GM23338 (cell line): Measurements from ENCODE around the gene CEP72. TPM values are rescaled to one million over a fixed set of nuclear protein-coding genes. Genes with fewer than 3 reads are reported as not detected.

ENCODE experiments used
- ATAC-seq: fragments of 200-7000 bp; cut with Tn5 transposase; 3 replicates; pipeline ENCODE4 v1.9.1; 2020
- DNase-seq: peaks from one replicate; pipeline ENCODE4 v3.0.0-alpha.2; 2015; ENCODE audit warnings: low spot score
- H2AFZ ChIP-seq: fragments of 200-600 bp; sonication (generic); 2 replicates; pipeline ENCODE4 v1.8.0; 2016; ENCODE audit warnings: antibody characterized with exemption, mild to moderate bottlenecking, moderate library complexity
- H3F3A ChIP-seq: fragments of 200-600 bp; sonication (generic); replicated peaks from 2 replicates; pipeline ENCODE4 v1.8.0; 2017; ENCODE audit warnings: antibody characterized with exemption, mixed run types, low read depth
- H3K27ac ChIP-seq: fragments of 200-600 bp; sonication (generic); 2 replicates; pipeline ENCODE4 v1.6.1; 2016; ENCODE audit warnings: low read depth
- H3K27me3 ChIP-seq: fragments of 200-600 bp; sonication (generic); 2 replicates; pipeline ENCODE4 v1.8.0; 2016; ENCODE audit warnings: mild to moderate bottlenecking, mixed run types, moderate library complexity; ENCODE audit not compliant: insufficient read depth
- H3K36me3 ChIP-seq: fragments of 200-600 bp; sonication (generic); 2 replicates; pipeline ENCODE4 v1.8.0; 2016; ENCODE audit warnings: mild to moderate bottlenecking; ENCODE audit not compliant: insufficient read depth
- H3K4me1 ChIP-seq: fragments of 200-600 bp; sonication (generic); 2 replicates; pipeline ENCODE4 v1.8.0; 2016; ENCODE audit warnings: mild to moderate bottlenecking, moderate library complexity; ENCODE audit not compliant: insufficient read depth
- H3K4me2 ChIP-seq: fragments of 200-600 bp; sonication (generic); 2 replicates; pipeline ENCODE4 v1.7.1; 2017; ENCODE audit warnings: mixed run types
- H3K4me3 ChIP-seq: fragments of 200-600 bp; sonication (generic); 2 replicates; pipeline ENCODE4 v1.6.1; 2016; ENCODE audit warnings: mixed run types
- H3K79me2 ChIP-seq: fragments of 200-600 bp; sonication (generic); replicated peaks from 2 replicates; pipeline ENCODE4 v1.8.0; 2017; ENCODE audit warnings: mild to moderate bottlenecking; ENCODE audit not compliant: insufficient read depth
- H3K9me2 ChIP-seq: fragments of 200-600 bp; sonication (generic); 2 replicates; pipeline ENCODE4 v1.8.0; 2017; ENCODE audit not compliant: insufficient read depth
- H4K20me1 ChIP-seq: fragments of 200-600 bp; sonication (generic); replicated peaks from 2 replicates; pipeline ENCODE4 v1.8.0; 2017; ENCODE audit warnings: mild to moderate bottlenecking; ENCODE audit not compliant: insufficient read depth
- H3K27ac Mint-ChIP-seq: 2 replicates; pipeline ENCODE4 v1.8.0; 2020; ENCODE audit warnings: inconsistent platforms, mild to moderate bottlenecking, moderate library complexity, mixed read lengths
- H3K27me3 Mint-ChIP-seq: 3 replicates; pipeline ENCODE4 v1.8.0; 2022; ENCODE audit warnings: low read depth, mild to moderate bottlenecking, moderate library complexity, mixed read lengths, inconsistent platforms; ENCODE audit not compliant: insufficient read depth, poor library complexity
- H3K36me3 Mint-ChIP-seq: 3 replicates; pipeline ENCODE4 v1.8.0; 2021; ENCODE audit warnings: low read depth, mild to moderate bottlenecking, inconsistent platforms, moderate library complexity, mixed read lengths
- H3K4me1 Mint-ChIP-seq: 3 replicates; pipeline ENCODE4 v1.8.0; 2020; ENCODE audit warnings: mild to moderate bottlenecking, inconsistent platforms, mixed read lengths
- H3K4me3 Mint-ChIP-seq: 3 replicates; pipeline ENCODE4 v1.8.0; 2021; ENCODE audit warnings: moderate library complexity, mild to moderate bottlenecking, inconsistent platforms, mixed read lengths
- H3K9me3 Mint-ChIP-seq: 3 replicates; pipeline ENCODE4 v1.8.0; 2020; ENCODE audit warnings: moderate library complexity, mild to moderate bottlenecking, inconsistent platforms, mixed read lengths
- CREB1 ChIP-seq: fragments of 250-450 bp; sonication (Bioruptor Pico); IDR thresholded peaks from 2 replicates; pipeline ENCODE4 v1.5.0; 2020; ENCODE audit warnings: low read depth, mild to moderate bottlenecking, moderate library complexity
- EZH2 ChIP-seq: fragments of 200-600 bp; sonication (generic); IDR thresholded peaks from one replicate; pipeline ENCODE4 v1.8.0; 2017; ENCODE audit warnings: antibody characterized with exemption, mild to moderate bottlenecking, low read depth; ENCODE audit not compliant: unreplicated experiment
- EZH2phosphoT487 ChIP-seq: fragments of 200-600 bp; sonication (generic); IDR thresholded peaks from one replicate; pipeline ENCODE4 v1.8.1; 2018; ENCODE audit warnings: antibody characterized with exemption; ENCODE audit not compliant: unreplicated experiment
- JUNB ChIP-seq: IDR thresholded peaks from one replicate; pipeline ENCODE4 v1.6.1; 2016; ENCODE audit warnings: antibody characterized with exemption; ENCODE audit not compliant: unreplicated experiment
- NANOG ChIP-seq: IDR thresholded peaks from 2 replicates; pipeline ENCODE4 v1.6.1; 2016; ENCODE audit warnings: antibody characterized with exemption, borderline replicate concordance
- POLR2AphosphoS5 ChIP-seq: IDR thresholded peaks from 2 replicates; pipeline ENCODE4 v1.6.1; 2016; ENCODE audit warnings: antibody characterized with exemption, low read depth
- STAT1 ChIP-seq: IDR thresholded peaks from one replicate; pipeline ENCODE4 v1.6.1; 2016; ENCODE audit warnings: antibody characterized with exemption; ENCODE audit not compliant: unreplicated experiment
- ZNF114 ChIP-seq: fragments of 250-450 bp; sonication (Bioruptor Pico); IDR thresholded peaks from 2 replicates; pipeline ENCODE4 v1.5.0; 2020; ENCODE audit warnings: mild to moderate bottlenecking, moderate library complexity
- ZNF331 ChIP-seq: fragments of 250-450 bp; sonication (Bioruptor Pico); IDR thresholded peaks from 2 replicates; pipeline ENCODE4 v1.5.0; 2020; ENCODE audit warnings: low read depth, mild to moderate bottlenecking, moderate library complexity
- polyA plus RNA-seq: library from polyadenylated mRNA; unstranded; fragments of >200 nt; fragmentation: Nextera tagmentation; extraction: Ambion mirVana; gene quantifications from 2 replicates; pipeline ENCODE4 v1.2.1, GENCODE V29; 2016
- total RNA-seq: library from RNA; depleted of rRNA; stranded (reverse); fragments of >200 nt; shearing (Covaris generic); gene quantifications from 2 replicates; pipeline ENCODE4 v1.2.3, GENCODE V29; 2014
- TF ChIP-seq, protein P1 (sequence below): fragments of 250-450 bp; sonication (Bioruptor Pico); IDR thresholded peaks from 2 replicates; pipeline ENCODE4 v1.5.0; 2020; ENCODE audit warnings: mild to moderate bottlenecking, moderate library complexity
- TF ChIP-seq, protein P2 (sequence below): IDR thresholded peaks from one replicate; pipeline ENCODE4 v1.6.1; 2018; ENCODE audit warnings: antibody characterized with exemption; ENCODE audit not compliant: unreplicated experiment
- TF ChIP-seq, protein P3 (sequence below): IDR thresholded peaks from 2 replicates; pipeline ENCODE4 v1.6.1; 2016; ENCODE audit warnings: antibody characterized with exemption
- TF ChIP-seq, protein P4 (sequence below), 2 experiments: fragments of 200-600 bp in 1 of 2; sonication (generic) in 1 of 2; conservative IDR thresholded peaks; 2 replicates each; pipeline versions ENCODE4 v1.5.1 to v1.6.1; 2016 to 2017; ENCODE audit warnings: antibody characterized with exemption in 2 of 2, low read depth in 2 of 2, mild to moderate bottlenecking in 2 of 2, moderate library complexity in 1 of 2

Gene CEP72
- total and polyA plus RNA-seq, 2 experiments from 2014 or later: 15.5 to 27.1 TPM

DNA sequence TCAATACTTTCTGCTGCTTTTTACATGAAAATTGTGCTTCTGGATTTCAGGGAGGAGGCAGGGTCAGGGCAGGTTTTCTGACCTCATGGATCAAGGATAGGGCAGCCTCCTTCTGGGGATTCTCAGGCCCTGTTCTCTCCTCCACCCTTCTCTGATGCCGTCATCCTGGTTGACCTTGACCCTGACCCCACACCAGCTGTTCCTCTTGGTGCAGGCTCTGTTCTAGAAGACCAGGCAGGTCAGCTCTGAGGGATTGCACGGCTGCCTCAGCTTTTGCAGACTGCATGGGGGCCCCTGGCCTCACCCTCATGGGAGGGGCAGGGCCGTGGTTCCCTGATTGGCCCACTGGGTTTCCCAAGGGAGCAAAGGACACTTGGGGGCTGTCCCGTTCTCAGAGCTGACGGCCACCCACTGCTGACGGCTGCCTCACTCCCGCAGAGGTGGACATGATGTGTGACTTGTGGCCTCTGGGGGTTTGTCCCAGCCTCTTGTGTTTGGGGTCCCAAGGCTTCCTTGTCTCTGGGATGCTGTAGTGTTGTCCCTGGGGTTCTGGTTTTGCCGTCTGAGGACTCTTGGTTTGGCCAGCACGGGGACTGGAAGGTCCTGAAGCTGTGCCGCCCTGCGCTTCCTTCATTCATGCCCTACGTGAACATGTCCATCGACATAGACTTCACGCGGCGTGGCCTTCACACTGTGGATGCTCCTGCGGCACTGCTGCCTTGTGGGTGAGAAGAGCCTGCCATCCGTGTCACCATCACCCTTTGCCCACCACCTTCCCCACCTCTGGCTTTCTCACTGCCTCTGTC lies 34.5 kb downstream of the CEP72 start:
- Histone ChIP-seq H3K4me3 (no peak overlapping the region), H3K36me3 (peaks cover 24% of the 10 kb centered on the region), H3K27ac (no peak overlapping the region), H3K27me3 (no peaks in the 10 kb centered on the region), H3K9me2 (no peaks in the 10 kb centered on the region), H3K4me1 (no peaks in the 10 kb centered on the region), H3F3A (peaks cover 10% of the 10 kb centered on the region), H4K20me1 (peaks cover 3% of the 10 kb centered on the region; the same call in 1 of the 2 replicates), H2AFZ (no peak overlapping the region), H3K4me2 (no peak overlapping the region), H3K79me2 (no peaks in the 10 kb centered on the region; the same call in 1 of the 2 replicates)
- Mint-ChIP-seq H3K27me3 (peaks cover 5% of the 10 kb centered on the region), H3K4me3 (no peak overlapping the region), H3K9me3 (peaks cover 5% of the 10 kb centered on the region; the same call in 2 of the 3 replicates), H3K4me1 (no peaks in the 10 kb centered on the region), H3K27ac (no peak overlapping the region), H3K36me3 (peaks cover 14% of the 10 kb centered on the region)
- ATAC-seq: no peak
- no peak for TF ChIP-seq NANOG
- no peak for TF ChIP-seq ZNF331 (CRISPR knock-in tag)
- TF ChIP-seq EZH2phosphoT487: no peak
- TF ChIP-seq JUNB: no peak
- TF ChIP-seq, protein P1, sequence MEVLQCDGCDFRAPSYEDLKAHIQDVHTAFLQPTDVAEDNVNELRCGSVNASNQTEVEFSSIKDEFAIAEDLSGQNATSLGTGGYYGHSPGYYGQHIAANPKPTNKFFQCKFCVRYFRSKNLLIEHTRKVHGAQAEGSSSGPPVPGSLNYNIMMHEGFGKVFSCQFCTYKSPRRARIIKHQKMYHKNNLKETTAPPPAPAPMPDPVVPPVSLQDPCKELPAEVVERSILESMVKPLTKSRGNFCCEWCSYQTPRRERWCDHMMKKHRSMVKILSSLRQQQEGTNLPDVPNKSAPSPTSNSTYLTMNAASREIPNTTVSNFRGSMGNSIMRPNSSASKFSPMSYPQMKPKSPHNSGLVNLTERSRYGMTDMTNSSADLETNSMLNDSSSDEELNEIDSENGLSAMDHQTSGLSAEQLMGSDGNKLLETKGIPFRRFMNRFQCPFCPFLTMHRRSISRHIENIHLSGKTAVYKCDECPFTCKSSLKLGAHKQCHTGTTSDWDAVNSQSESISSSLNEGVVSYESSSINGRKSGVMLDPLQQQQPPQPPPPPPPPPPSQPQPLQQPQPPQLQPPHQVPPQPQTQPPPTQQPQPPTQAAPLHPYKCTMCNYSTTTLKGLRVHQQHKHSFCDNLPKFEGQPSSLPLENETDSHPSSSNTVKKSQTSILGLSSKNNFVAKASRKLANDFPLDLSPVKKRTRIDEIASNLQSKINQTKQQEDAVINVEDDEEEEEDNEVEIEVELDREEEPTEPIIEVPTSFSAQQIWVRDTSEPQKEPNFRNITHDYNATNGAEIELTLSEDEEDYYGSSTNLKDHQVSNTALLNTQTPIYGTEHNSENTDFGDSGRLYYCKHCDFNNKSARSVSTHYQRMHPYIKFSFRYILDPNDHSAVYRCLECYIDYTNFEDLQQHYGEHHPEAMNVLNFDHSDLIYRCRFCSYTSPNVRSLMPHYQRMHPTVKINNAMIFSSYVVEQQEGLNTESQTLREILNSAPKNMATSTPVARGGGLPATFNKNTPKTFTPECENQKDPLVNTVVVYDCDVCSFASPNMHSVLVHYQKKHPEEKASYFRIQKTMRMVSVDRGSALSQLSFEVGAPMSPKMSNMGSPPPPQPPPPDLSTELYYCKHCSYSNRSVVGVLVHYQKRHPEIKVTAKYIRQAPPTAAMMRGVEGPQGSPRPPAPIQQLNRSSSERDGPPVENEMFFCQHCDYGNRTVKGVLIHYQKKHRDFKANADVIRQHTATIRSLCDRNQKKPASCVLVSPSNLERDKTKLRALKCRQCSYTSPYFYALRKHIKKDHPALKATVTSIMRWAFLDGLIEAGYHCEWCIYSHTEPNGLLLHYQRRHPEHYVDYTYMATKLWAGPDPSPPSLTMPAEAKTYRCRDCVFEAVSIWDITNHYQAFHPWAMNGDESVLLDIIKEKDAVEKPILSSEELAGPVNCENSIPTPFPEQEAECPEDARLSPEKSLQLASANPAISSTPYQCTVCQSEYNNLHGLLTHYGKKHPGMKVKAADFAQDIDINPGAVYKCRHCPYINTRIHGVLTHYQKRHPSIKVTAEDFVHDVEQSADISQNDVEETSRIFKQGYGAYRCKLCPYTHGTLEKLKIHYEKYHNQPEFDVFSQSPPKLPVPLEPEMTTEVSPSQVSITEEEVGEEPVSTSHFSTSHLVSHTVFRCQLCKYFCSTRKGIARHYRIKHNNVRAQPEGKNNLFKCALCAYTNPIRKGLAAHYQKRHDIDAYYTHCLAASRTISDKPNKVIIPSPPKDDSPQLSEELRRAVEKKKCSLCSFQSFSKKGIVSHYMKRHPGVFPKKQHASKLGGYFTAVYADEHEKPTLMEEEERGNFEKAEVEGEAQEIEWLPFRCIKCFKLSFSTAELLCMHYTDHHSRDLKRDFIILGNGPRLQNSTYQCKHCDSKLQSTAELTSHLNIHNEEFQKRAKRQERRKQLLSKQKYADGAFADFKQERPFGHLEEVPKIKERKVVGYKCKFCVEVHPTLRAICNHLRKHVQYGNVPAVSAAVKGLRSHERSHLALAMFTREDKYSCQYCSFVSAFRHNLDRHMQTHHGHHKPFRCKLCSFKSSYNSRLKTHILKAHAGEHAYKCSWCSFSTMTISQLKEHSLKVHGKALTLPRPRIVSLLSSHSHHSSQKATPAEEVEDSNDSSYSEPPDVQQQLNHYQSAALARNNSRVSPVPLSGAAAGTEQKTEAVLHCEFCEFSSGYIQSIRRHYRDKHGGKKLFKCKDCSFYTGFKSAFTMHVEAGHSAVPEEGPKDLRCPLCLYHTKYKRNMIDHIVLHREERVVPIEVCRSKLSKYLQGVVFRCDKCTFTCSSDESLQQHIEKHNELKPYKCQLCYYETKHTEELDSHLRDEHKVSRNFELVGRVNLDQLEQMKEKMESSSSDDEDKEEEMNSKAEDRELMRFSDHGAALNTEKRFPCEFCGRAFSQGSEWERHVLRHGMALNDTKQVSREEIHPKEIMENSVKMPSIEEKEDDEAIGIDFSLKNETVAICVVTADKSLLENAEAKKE (CRISPR knock-in tag): no peak
- TF ChIP-seq EZH2: no peak
- no peak for TF ChIP-seq POLR2AphosphoS5
- TF ChIP-seq, protein P2, sequence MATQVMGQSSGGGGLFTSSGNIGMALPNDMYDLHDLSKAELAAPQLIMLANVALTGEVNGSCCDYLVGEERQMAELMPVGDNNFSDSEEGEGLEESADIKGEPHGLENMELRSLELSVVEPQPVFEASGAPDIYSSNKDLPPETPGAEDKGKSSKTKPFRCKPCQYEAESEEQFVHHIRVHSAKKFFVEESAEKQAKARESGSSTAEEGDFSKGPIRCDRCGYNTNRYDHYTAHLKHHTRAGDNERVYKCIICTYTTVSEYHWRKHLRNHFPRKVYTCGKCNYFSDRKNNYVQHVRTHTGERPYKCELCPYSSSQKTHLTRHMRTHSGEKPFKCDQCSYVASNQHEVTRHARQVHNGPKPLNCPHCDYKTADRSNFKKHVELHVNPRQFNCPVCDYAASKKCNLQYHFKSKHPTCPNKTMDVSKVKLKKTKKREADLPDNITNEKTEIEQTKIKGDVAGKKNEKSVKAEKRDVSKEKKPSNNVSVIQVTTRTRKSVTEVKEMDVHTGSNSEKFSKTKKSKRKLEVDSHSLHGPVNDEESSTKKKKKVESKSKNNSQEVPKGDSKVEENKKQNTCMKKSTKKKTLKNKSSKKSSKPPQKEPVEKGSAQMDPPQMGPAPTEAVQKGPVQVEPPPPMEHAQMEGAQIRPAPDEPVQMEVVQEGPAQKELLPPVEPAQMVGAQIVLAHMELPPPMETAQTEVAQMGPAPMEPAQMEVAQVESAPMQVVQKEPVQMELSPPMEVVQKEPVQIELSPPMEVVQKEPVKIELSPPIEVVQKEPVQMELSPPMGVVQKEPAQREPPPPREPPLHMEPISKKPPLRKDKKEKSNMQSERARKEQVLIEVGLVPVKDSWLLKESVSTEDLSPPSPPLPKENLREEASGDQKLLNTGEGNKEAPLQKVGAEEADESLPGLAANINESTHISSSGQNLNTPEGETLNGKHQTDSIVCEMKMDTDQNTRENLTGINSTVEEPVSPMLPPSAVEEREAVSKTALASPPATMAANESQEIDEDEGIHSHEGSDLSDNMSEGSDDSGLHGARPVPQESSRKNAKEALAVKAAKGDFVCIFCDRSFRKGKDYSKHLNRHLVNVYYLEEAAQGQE: no peak
- TF ChIP-seq, protein P3, sequence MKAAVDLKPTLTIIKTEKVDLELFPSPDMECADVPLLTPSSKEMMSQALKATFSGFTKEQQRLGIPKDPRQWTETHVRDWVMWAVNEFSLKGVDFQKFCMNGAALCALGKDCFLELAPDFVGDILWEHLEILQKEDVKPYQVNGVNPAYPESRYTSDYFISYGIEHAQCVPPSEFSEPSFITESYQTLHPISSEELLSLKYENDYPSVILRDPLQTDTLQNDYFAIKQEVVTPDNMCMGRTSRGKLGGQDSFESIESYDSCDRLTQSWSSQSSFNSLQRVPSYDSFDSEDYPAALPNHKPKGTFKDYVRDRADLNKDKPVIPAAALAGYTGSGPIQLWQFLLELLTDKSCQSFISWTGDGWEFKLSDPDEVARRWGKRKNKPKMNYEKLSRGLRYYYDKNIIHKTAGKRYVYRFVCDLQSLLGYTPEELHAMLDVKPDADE: no peak
- TF ChIP-seq, protein P4, sequence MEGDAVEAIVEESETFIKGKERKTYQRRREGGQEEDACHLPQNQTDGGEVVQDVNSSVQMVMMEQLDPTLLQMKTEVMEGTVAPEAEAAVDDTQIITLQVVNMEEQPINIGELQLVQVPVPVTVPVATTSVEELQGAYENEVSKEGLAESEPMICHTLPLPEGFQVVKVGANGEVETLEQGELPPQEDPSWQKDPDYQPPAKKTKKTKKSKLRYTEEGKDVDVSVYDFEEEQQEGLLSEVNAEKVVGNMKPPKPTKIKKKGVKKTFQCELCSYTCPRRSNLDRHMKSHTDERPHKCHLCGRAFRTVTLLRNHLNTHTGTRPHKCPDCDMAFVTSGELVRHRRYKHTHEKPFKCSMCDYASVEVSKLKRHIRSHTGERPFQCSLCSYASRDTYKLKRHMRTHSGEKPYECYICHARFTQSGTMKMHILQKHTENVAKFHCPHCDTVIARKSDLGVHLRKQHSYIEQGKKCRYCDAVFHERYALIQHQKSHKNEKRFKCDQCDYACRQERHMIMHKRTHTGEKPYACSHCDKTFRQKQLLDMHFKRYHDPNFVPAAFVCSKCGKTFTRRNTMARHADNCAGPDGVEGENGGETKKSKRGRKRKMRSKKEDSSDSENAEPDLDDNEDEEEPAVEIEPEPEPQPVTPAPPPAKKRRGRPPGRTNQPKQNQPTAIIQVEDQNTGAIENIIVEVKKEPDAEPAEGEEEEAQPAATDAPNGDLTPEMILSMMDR (conservative IDR thresholded peaks at IDR 0.05; ENCODE audit: low read depth in 2 of 2): no peak
- TF ChIP-seq CREB1: no peak
- no peak for TF ChIP-seq STAT1
- TF ChIP-seq ZNF114 (CRISPR knock-in tag): no peak
- no peak for DNase-seq
